Ascending aorta (tissue), 2 donors: ENCODE measurements around the gene OR10H2. TPM values are rescaled to one million over a fixed set of nuclear protein-coding genes. Genes with fewer than 3 reads are reported as not detected.

Source experiments
- DNase-seq, 2 donors: peaks; one replicate each; pipeline ENCODE4 v3.0.0-alpha.2; 2019; ENCODE audit warnings: low spot score in 2 of 2
- H3K27ac ChIP-seq, 2 donors: fragments of 200-600 bp; sonication (generic); one replicate each; pipeline ENCODE4 v1.5.1; 2016 to 2017; ENCODE audit warnings: mild to moderate bottlenecking in 1 of 2
- H3K27me3 ChIP-seq: fragments of 200-600 bp; sonication (generic); one replicate; pipeline ENCODE4 v1.5.1; 2017
- H3K36me3 ChIP-seq, 2 donors: fragments of 200-600 bp; sonication (generic); one replicate each; pipeline ENCODE4 v1.5.1; 2016
- H3K4me1 ChIP-seq, 2 donors: fragments of 200-600 bp; sonication (generic); one replicate each; pipeline ENCODE4 v1.5.1; 2016 to 2017; ENCODE audit warnings: mild to moderate bottlenecking in 1 of 2
- H3K4me3 ChIP-seq, 2 donors: fragments of 200-600 bp; sonication (generic); one replicate each; pipeline ENCODE4 v1.5.1; 2016 to 2017; ENCODE audit warnings: mild to moderate bottlenecking in 1 of 2
- H3K9me3 ChIP-seq, 2 donors: fragments of 200-600 bp; sonication (generic); one replicate each; pipeline ENCODE4 v1.5.1; 2016
- intact Hi-C: fragments of 100-400 bp; cut with DNase I; formaldehyde crosslinking; loops from one replicate; pipeline ENCODE4 v1.15.1; 2023
- total RNA-seq: library from RNA; depleted of rRNA; stranded (reverse); fragments of >200 nt; gene quantifications from one replicate; pipeline ENCODE4 v1.1.0, GENCODE V29; 2016
- TF ChIP-seq, protein P1 (sequence below), 3 experiments: fragments of 200-600 bp in 2 of 3; fragments of 450-650 bp in 1 of 3; sonication (generic) in 2 of 3; IDR thresholded peaks; one replicate each; pipeline ENCODE4 v1.5.1; 2016 to 2019; ENCODE audit warnings: antibody characterized with exemption in 3 of 3, mild to moderate bottlenecking in 1 of 3, moderate library complexity in 1 of 3

Gene OR10H2
- total RNA-seq, 1 donor from 2014 or later, result not detected

DNA sequence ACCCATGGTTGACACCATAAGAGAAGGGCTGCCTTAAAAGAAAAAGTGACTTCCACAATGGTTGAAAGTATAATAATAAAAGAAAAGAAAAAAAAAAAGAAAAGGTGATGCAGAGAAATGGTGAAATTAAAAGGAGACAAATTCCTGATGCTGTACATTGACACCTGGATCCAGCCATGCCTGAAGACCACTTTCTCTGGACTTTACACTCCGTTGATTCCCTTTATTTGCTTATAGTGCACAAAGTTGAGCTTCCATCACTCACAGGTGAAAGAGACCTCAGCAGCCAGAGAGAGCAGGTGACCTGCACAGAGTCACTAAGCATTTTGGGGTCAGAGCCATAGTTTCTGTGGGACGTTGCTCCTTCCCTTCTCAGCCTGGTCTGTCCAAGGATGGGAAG lies 47.4 kb downstream of the OR10H2 start:
- intact Hi-C loops, result no loop called here
- Histone ChIP-seq H3K27me3 (no peaks in the 10 kb centered on the region), H3K4me3 (no peak overlapping the region), H3K36me3 (peaks cover 0 to 2% of the 10 kb centered on the region in 2 donors), H3K9me3 (no peaks in the 10 kb centered on the region), H3K4me1 (peaks cover 2 to 8% of the 10 kb centered on the region in 2 donors), H3K27ac (no peak overlapping the region)
- TF ChIP-seq, protein P1, sequence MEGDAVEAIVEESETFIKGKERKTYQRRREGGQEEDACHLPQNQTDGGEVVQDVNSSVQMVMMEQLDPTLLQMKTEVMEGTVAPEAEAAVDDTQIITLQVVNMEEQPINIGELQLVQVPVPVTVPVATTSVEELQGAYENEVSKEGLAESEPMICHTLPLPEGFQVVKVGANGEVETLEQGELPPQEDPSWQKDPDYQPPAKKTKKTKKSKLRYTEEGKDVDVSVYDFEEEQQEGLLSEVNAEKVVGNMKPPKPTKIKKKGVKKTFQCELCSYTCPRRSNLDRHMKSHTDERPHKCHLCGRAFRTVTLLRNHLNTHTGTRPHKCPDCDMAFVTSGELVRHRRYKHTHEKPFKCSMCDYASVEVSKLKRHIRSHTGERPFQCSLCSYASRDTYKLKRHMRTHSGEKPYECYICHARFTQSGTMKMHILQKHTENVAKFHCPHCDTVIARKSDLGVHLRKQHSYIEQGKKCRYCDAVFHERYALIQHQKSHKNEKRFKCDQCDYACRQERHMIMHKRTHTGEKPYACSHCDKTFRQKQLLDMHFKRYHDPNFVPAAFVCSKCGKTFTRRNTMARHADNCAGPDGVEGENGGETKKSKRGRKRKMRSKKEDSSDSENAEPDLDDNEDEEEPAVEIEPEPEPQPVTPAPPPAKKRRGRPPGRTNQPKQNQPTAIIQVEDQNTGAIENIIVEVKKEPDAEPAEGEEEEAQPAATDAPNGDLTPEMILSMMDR (IDR thresholded peaks at IDR 0.05), result no peak
- DNase-seq, result no peak

DNA sequence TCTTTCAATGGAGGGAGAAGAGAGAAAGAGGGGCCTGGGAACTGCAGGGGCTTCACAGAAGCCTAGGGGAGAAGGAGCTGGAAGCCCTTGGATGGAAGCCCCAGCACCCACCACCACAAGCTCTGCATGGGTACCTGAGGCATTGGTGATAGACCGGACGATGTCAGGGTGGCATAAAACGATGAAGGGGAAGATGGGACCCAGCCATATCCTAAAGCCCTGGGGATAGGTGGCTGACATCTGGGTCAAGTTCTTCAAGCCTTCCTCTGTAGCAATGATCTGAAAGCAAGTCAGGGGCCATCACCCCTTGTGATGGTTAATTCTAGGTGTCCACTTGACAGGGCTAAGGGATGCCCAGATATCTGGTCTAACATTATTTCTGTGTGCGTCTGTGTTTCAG lies 48.4 kb downstream of the OR10H2 start:
- TF ChIP-seq, protein P1 (IDR thresholded peaks at IDR 0.05), result no peak
- no peak overlapping the region for H3K4me3 ChIP-seq
- H3K27ac ChIP-seq, result no peak overlapping the region
- H3K36me3 ChIP-seq, result peaks cover 0 to under 1% of the 10 kb centered on the region in 2 donors
- H3K27me3 ChIP-seq, result no peaks in the 10 kb centered on the region
- DNase-seq, result no peak
- peaks cover 5 to 11% of the 10 kb centered on the region in 2 donors for H3K4me1 ChIP-seq
- no peaks in the 10 kb centered on the region for H3K9me3 ChIP-seq
- intact Hi-C loops, result no loop called here

- Histone ChIP-seq H3K9me3 (no peaks in the 10 kb centered on the region), H3K4me3 (no peak overlapping the region), H3K27me3 (no peaks in the 10 kb centered on the region), H3K36me3 (no peaks in the 10 kb centered on the region), H3K27ac (no peak overlapping the region), H3K4me1 (peaks cover 5 to 11% of the 10 kb centered on the region in 2 donors)
- DNase-seq, result no peak
- intact Hi-C loops, result no loop called here
- TF ChIP-seq, protein P1 (IDR thresholded peaks at IDR 0.05), result no peak
These were observed 49.5 kb downstream of the OR10H2 start for GRCh38 chr19:15776991-15777970.

Other genes with a start within 250 kb of the OR10H2 start
- not detected for gene PGLYRP2, start 248.5 kb upstream of the OR10H2 start, total RNA-seq
- not detected for gene CYP4F22, start 219.5 kb upstream of the OR10H2 start, total RNA-seq
- gene CYP4F8, start 112.8 kb upstream of the OR10H2 start, total RNA-seq, result not detected
- not detected for gene CYP4F3, start 87.1 kb upstream of the OR10H2 start, total RNA-seq
- 17.2 TPM for gene CYP4F12, start 54.9 kb upstream of the OR10H2 start, total RNA-seq
- gene OR10H3, start 10.0 kb downstream of the OR10H2 start, total RNA-seq, result not detected
- gene OR10H5, start 59.6 kb downstream of the OR10H2 start, total RNA-seq, result not detected
- gene OR10H1, start 87.6 kb downstream of the OR10H2 start, total RNA-seq, result not detected
- gene CYP4F2, start 170.1 kb downstream of the OR10H2 start, total RNA-seq, result 83.0 TPM
- gene CYP4F11, start 206.5 kb downstream of the OR10H2 start, total RNA-seq, result 0.75 TPM
- not detected for gene OR10H4, start 221.0 kb downstream of the OR10H2 start, total RNA-seq